ENCODE data around the gene MAP1LC3B.

MAP1LC3B gene

DNA sequence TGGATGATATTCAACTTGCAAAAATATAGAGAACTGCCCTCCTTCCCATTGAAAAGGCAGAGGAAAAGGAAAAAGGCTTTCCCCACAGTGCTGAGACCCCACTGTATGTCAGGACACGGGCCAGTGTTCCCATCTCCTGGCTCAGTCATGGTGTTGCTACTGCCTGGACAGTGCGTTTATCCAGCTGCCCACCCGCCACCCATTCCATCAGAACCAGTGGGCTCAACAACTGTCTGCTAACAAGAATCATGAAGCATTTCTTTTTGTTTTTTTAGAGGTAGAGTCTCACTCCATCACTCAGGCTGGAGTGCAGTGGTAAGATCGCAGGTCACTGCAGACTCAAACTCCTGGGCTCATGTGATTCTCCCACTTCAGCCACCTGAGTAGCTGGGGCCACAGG lies 19.8 kb upstream of the MAP1LC3B start:
- Histone ChIP-seq H3K27ac (ENCODE audit: low read depth, low read length) (no peak overlapping the region), H3K9me3 (ENCODE audit: control insufficient read depth, insufficient read depth, low read length) (no peaks in the 10 kb centered on the region), H3K79me2 (ENCODE audit: control insufficient read depth, low read length) (peaks cover 94% of the 10 kb centered on the region), H3K4me3 (ENCODE audit: low read length) (no peak overlapping the region), H3K9me2 (replicated peaks; ENCODE audit: control insufficient read depth, low read length) (no peaks in the 10 kb centered on the region), H3F3A (ENCODE audit: control insufficient read depth, insufficient read depth) (peaks cover 2% of the 10 kb centered on the region; the same call in 1 of the 2 replicates), H3K4me2 (ENCODE audit: low read length) (no peak overlapping the region), H3K27me3 (ENCODE audit: control insufficient read depth, low read length) (no peaks in the 10 kb centered on the region), H3K36me3 (ENCODE audit: control insufficient read depth, low read length) (peaks cover 13% of the 10 kb centered on the region), H3K4me1 (ENCODE audit: control insufficient read depth, low read length) (peaks cover 27% of the 10 kb centered on the region), H4K20me1 (ENCODE audit: control insufficient read depth, insufficient read depth, low read depth, low read length) (peaks cover 19% of the 10 kb centered on the region)
- TF ChIP-seq, protein P1, sequence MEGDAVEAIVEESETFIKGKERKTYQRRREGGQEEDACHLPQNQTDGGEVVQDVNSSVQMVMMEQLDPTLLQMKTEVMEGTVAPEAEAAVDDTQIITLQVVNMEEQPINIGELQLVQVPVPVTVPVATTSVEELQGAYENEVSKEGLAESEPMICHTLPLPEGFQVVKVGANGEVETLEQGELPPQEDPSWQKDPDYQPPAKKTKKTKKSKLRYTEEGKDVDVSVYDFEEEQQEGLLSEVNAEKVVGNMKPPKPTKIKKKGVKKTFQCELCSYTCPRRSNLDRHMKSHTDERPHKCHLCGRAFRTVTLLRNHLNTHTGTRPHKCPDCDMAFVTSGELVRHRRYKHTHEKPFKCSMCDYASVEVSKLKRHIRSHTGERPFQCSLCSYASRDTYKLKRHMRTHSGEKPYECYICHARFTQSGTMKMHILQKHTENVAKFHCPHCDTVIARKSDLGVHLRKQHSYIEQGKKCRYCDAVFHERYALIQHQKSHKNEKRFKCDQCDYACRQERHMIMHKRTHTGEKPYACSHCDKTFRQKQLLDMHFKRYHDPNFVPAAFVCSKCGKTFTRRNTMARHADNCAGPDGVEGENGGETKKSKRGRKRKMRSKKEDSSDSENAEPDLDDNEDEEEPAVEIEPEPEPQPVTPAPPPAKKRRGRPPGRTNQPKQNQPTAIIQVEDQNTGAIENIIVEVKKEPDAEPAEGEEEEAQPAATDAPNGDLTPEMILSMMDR (IDR thresholded peaks at IDR 0.05; ENCODE audit: low read depth, low read length, poor library complexity, severe bottlenecking), result no peak
- no peak for TF ChIP-seq EZH2phosphoT487 (IDR thresholded peaks at IDR 0.05; ENCODE audit: borderline replicate concordance, low read length)

DNA sequence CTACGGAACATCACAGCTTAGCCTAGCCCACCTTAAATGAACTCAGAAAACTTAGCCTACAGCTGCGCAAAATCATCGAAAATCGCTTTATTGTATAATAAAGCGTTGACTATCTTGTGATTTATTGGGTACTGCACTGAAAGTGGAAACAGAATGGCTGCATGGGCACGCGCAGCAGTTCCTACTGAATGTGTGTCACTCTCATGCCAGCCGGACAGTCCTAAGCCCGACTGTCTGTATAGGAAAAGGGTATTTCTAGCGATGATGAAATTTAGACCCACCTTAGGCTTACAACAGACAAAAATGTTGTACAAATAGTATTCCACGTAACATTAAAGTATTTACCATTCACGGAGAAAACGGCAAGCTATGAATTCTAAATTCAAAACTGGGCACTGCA lies 17.8 kb upstream of the MAP1LC3B start:
- no peaks in the 10 kb centered on the region for H3K9me3 ChIP-seq (ENCODE audit: control insufficient read depth, insufficient read depth, low read length)
- peaks cover 11% of the 10 kb centered on the region; the same call in 1 of the 2 replicates for H4K20me1 ChIP-seq (ENCODE audit: control insufficient read depth, insufficient read depth, low read depth, low read length)
- no peak overlapping the region for H3K27ac ChIP-seq (ENCODE audit: low read depth, low read length)
- no peaks in the 10 kb centered on the region for H3K9me2 ChIP-seq (replicated peaks; ENCODE audit: control insufficient read depth, low read length)
- peaks cover 94% of the 10 kb centered on the region for H3K79me2 ChIP-seq (ENCODE audit: control insufficient read depth, low read length)
- H3K4me2 ChIP-seq (ENCODE audit: low read length), result no peak overlapping the region
- H3K4me3 ChIP-seq (ENCODE audit: low read length), result no peak overlapping the region
- TF ChIP-seq EZH2phosphoT487 (IDR thresholded peaks at IDR 0.05; ENCODE audit: borderline replicate concordance, low read length), result no peak
- TF ChIP-seq, protein P1 (IDR thresholded peaks at IDR 0.05; ENCODE audit: low read depth, low read length, poor library complexity, severe bottlenecking), result no peak
- peaks cover 9% of the 10 kb centered on the region for H3K4me1 ChIP-seq (ENCODE audit: control insufficient read depth, low read length)
- no peaks in the 10 kb centered on the region for H3F3A ChIP-seq (ENCODE audit: control insufficient read depth, insufficient read depth)
- peaks cover 10% of the 10 kb centered on the region; the same call in 1 of the 2 replicates for H3K36me3 ChIP-seq (ENCODE audit: control insufficient read depth, low read length)
- H3K27me3 ChIP-seq (ENCODE audit: control insufficient read depth, low read length), result no peaks in the 10 kb centered on the region

DNA sequence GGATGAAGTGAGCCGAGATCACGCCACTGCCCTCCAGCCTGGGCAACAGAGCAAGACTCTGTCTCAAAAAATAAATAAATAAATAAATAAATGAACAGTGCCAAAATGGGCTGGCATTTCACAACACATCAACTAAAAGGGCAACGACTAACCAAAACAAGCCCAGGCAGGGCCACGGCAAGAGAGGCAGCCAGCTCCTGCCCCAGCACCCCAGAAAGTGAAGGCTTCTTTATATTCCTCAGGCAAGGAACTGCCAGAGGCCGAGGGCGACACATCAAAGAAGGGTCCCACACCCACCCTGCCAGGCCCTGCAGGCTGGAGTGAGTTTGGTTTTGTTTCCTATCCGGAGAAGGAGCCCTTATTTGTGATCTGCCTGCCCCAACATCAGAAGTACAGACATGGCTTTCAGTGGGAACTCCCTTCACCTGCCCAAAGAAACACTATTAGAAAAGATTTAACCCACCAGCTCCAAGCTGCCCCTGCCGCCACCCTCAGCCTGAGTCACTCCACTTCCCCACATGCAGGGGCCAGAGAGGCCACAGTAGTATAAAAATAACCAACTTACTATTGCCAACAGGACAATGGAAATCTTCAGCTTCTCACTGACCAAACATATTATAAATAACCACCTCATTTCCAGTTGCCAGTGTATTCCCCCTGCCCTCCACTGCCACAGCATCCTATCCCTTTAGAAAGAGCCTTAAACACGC lies 16.6 kb upstream of the MAP1LC3B start:
- TF ChIP-seq, protein P1 (IDR thresholded peaks at IDR 0.05; ENCODE audit: low read depth, low read length, poor library complexity, severe bottlenecking), result no peak
- TF ChIP-seq EZH2phosphoT487 (IDR thresholded peaks at IDR 0.05; ENCODE audit: borderline replicate concordance, low read length), result no peak
- Histone ChIP-seq H3K4me2 (ENCODE audit: low read length) (no peak overlapping the region), H3K79me2 (ENCODE audit: control insufficient read depth, low read length) (peaks cover 94% of the 10 kb centered on the region), H3K9me2 (replicated peaks; ENCODE audit: control insufficient read depth, low read length) (no peaks in the 10 kb centered on the region), H4K20me1 (ENCODE audit: control insufficient read depth, insufficient read depth, low read depth, low read length) (0 out of 2 replicates have a peak, but pooled peaks cover 8% of the 10 kb centered on the region), H3K9me3 (ENCODE audit: control insufficient read depth, insufficient read depth, low read length) (no peaks in the 10 kb centered on the region), H3K27ac (ENCODE audit: low read depth, low read length) (no peak overlapping the region), H3K36me3 (ENCODE audit: control insufficient read depth, low read length) (peaks cover 13% of the 10 kb centered on the region), H3F3A (ENCODE audit: control insufficient read depth, insufficient read depth) (no peaks in the 10 kb centered on the region), H3K27me3 (ENCODE audit: control insufficient read depth, low read length) (no peaks in the 10 kb centered on the region), H3K4me1 (ENCODE audit: control insufficient read depth, low read length) (no peaks in the 10 kb centered on the region), H3K4me3 (ENCODE audit: low read length) (no peak overlapping the region)

All from DOHH2 (cell line).